WTC11 (cell line): ENCODE data around the gene EDN2. TPM values are rescaled to one million over a fixed set of nuclear protein-coding genes. Genes with fewer than 3 reads are reported as not detected.

Experiments used
- ATAC-seq: fragments of 200-7000 bp; cut with Tn5 transposase; 2 replicates; pipeline ENCODE4 v1.10.0; 2021; ENCODE audit warnings: mild to moderate bottlenecking, moderate library complexity
- CTCF ChIA-PET: fragments of 300-600 bp; sonication (Branson Sonifier 250); formaldehyde crosslinking; loops from one replicate; lab custom pipeline; 2021; ENCODE audit warnings: antibody characterized with exemption; lab: Charles Lee
- POLR2A ChIA-PET: fragments of 350-600 bp; sonication (Branson Sonifier 250); formaldehyde crosslinking; loops from one replicate; lab custom pipeline; 2021; ENCODE audit warnings: antibody characterized with exemption; lab: Charles Lee
- DNase-seq: peaks from one replicate; pipeline ENCODE4 v3.0.0; 2021; ENCODE audit warnings: low spot score
- H3K27ac Mint-ChIP-seq: 2 replicates; pipeline ENCODE4 v1.8.0; 2021; ENCODE audit warnings: mixed read lengths
- H3K27me3 Mint-ChIP-seq: 2 replicates; pipeline ENCODE4 v1.8.0; 2021; ENCODE audit warnings: low read depth, mild to moderate bottlenecking, moderate library complexity, mixed read lengths
- H3K36me3 Mint-ChIP-seq: 2 replicates; pipeline ENCODE4 v1.8.0; 2021; ENCODE audit warnings: mixed read lengths
- H3K4me1 Mint-ChIP-seq: 2 replicates; pipeline ENCODE4 v1.8.0; 2022; ENCODE audit warnings: mixed read lengths
- H3K4me3 Mint-ChIP-seq: 2 replicates; pipeline ENCODE4 v1.8.0; 2021; ENCODE audit warnings: mild to moderate bottlenecking, moderate library complexity, mixed read lengths
- H3K9me3 Mint-ChIP-seq: 2 replicates; pipeline ENCODE4 v1.8.0; 2021; ENCODE audit warnings: mixed read lengths
- AFF4 ChIP-seq: sonication (generic); formaldehyde crosslinking; IDR thresholded peaks from 2 replicates; pipeline ENCODE4 v1.8.1; 2023; ENCODE audit warnings: mild to moderate bottlenecking, missing genetic modification reagents, borderline replicate concordance
- ARID4B ChIP-seq: sonication (generic); formaldehyde crosslinking; IDR thresholded peaks from 2 replicates; pipeline ENCODE4 v1.8.0; 2023; ENCODE audit warnings: missing genetic modification reagents, mild to moderate bottlenecking, borderline replicate concordance
- CTCF ChIP-seq: fragments of 200-600 bp; IDR thresholded peaks from 2 replicates; pipeline ENCODE4 v1.8.0; 2022; ENCODE audit warnings: antibody characterized with exemption
- ESRRA ChIP-seq: sonication (generic); formaldehyde crosslinking; IDR thresholded peaks from 2 replicates; pipeline ENCODE4 v1.8.1; 2022; ENCODE audit warnings: mild to moderate bottlenecking, missing genetic modification reagents, borderline replicate concordance
- MAX ChIP-seq: sonication (generic); formaldehyde crosslinking; IDR thresholded peaks from 2 replicates; pipeline ENCODE4 v1.8.0; 2022; ENCODE audit warnings: mild to moderate bottlenecking, missing genetic modification reagents
- NFATC4 ChIP-seq: fragments of 250-450 bp; sonication (Bioruptor Pico); IDR thresholded peaks from 2 replicates; pipeline ENCODE4 v1.9.0; 2021; ENCODE audit warnings: mild to moderate bottlenecking
- NFYB ChIP-seq: sonication (generic); formaldehyde crosslinking; conservative IDR thresholded peaks from 2 replicates; pipeline ENCODE4 v1.8.0; 2022; ENCODE audit warnings: low read depth, missing genetic modification reagents
- SMAD3 ChIP-seq: sonication (generic); formaldehyde crosslinking; IDR thresholded peaks from 2 replicates; pipeline ENCODE4 v1.8.0; 2022; ENCODE audit warnings: missing genetic modification reagents, mild to moderate bottlenecking, borderline replicate concordance
- STAT6 ChIP-seq: sonication (generic); formaldehyde crosslinking; conservative IDR thresholded peaks from 2 replicates; pipeline ENCODE4 v1.8.1; 2023; ENCODE audit warnings: mild to moderate bottlenecking, low read depth, missing genetic modification reagents, moderate library complexity
- TCF7 ChIP-seq: sonication (generic); formaldehyde crosslinking; IDR thresholded peaks from 2 replicates; pipeline ENCODE4 v1.8.0; 2022; ENCODE audit warnings: mild to moderate bottlenecking, low read depth, missing genetic modification reagents, moderate library complexity
- USF2 ChIP-seq: sonication (generic); formaldehyde crosslinking; IDR thresholded peaks from 2 replicates; pipeline ENCODE4 v1.8.1; 2023; ENCODE audit warnings: mild to moderate bottlenecking, missing genetic modification reagents, moderate library complexity
- ZBTB21 ChIP-seq: sonication (generic); formaldehyde crosslinking; IDR thresholded peaks from 2 replicates; pipeline ENCODE4 v1.8.1; 2023; ENCODE audit warnings: mild to moderate bottlenecking, missing genetic modification reagents, borderline replicate concordance
- ZMAT4 ChIP-seq: fragments of 250-450 bp; sonication (Bioruptor Pico); IDR thresholded peaks from 2 replicates; pipeline ENCODE4 v1.9.0; 2021; ENCODE audit warnings: mild to moderate bottlenecking
- ZNF219 ChIP-seq: sonication (generic); formaldehyde crosslinking; IDR thresholded peaks from 2 replicates; pipeline ENCODE4 v1.8.0; 2023; ENCODE audit warnings: missing genetic modification reagents, mild to moderate bottlenecking, borderline replicate concordance
- ZNF263 ChIP-seq: sonication (generic); formaldehyde crosslinking; IDR thresholded peaks from 2 replicates; pipeline ENCODE4 v1.8.1; 2022; ENCODE audit warnings: low read depth, mild to moderate bottlenecking, moderate library complexity, missing genetic modification reagents
- total RNA-seq: library from RNA; stranded (reverse); gene quantifications from 3 replicates; pipeline ENCODE4 v1.2.3, GENCODE V29; 2021

EDN2 gene
- total RNA-seq, 1 experiment from 2014 or later: 0.33 TPM

- TF ChIP-seq ZNF219 (CRISPR knock-in tag) (no peak), ESRRA (CRISPR knock-in tag) (no peak), CTCF (no peak), ZBTB21 (no peak), ZMAT4 (CRISPR knock-in tag) (no peak), MAX (CRISPR knock-in tag) (no peak), ZNF263 (CRISPR knock-in tag) (no peak), NFYB (CRISPR knock-in tag) (no peak), AFF4 (CRISPR knock-in tag) (no peak), NFATC4 (CRISPR knock-in tag) (no peak), USF2 (CRISPR knock-in tag) (no peak), STAT6 (CRISPR knock-in tag) (no peak), TCF7 (no peak), SMAD3 (CRISPR knock-in tag) (no peak), ARID4B (CRISPR knock-in tag) (no peak)
- H3K4me3 Mint-ChIP-seq: no peak overlapping the region
- H3K36me3 Mint-ChIP-seq: no peaks in the 10 kb centered on the region
- peaks cover 21% of the 10 kb centered on the region for H3K4me1 Mint-ChIP-seq
- ChIA-PET POLR2A (no interaction called here), CTCF (interaction anchor here (1.3 to 2.1 kb wide), 4 partner anchors 10 to 17 kb away, joined by 4 to 11 read pairs (median 8); partner anchors contain the start of gene EDN2)
- no peak for ATAC-seq
- H3K9me3 Mint-ChIP-seq: no peaks in the 10 kb centered on the region
- H3K27ac Mint-ChIP-seq: no peak overlapping the region
- no peak for DNase-seq
- peaks cover 4% of the 10 kb centered on the region; the same call in 1 of the 2 replicates for H3K27me3 Mint-ChIP-seq
These were observed 17.1 kb upstream of the EDN2 start for GRCh38 chr1:41501581-41501980.
